ENCODE measurements around the gene ANO2.
"Not testable (repeated sequence)": the region's sequence is repeated elsewhere in the genome, so short reads cannot be mapped to it uniquely, and the experiment has no call there.

ANO2 gene

GRCh38 chr12:5856692-5857091 is 88.4 kb downstream of the ANO2 start:
- no peaks in the 10 kb centered on the region for H3K4me1 ChIP-seq
- no peaks in the 10 kb centered on the region for H3K36me3 ChIP-seq (replicated peaks)
- H3K4me3 ChIP-seq, result no peak overlapping the region
- no peaks in the 10 kb centered on the region for H3K9me3 ChIP-seq
- in situ Hi-C loops (cut with MboI; ENCODE audit: low sequenced_read_pairs), result no loop called here
- DNase-seq (ENCODE audit: low spot score in 2 of 2), result no peak
- no peaks in the 10 kb centered on the region for H3K27me3 ChIP-seq (ENCODE audit: low read depth)

GRCh38 chr12:5846950-5847349 is 98.1 kb downstream of the ANO2 start:
- in situ Hi-C loops (cut with MboI; ENCODE audit: low sequenced_read_pairs), result no loop called here
- Histone ChIP-seq H3K27me3 (ENCODE audit: low read depth) (no peaks in the 10 kb centered on the region), H3K4me3 (no peak overlapping the region), H3K9me3 (no peaks in the 10 kb centered on the region), H3K4me1 (no peaks in the 10 kb centered on the region), H3K36me3 (replicated peaks) (no peaks in the 10 kb centered on the region)
- no peak for DNase-seq (ENCODE audit: low spot score in 2 of 2)

GRCh38 chr12:5840944-5841343 is 104.1 kb downstream of the ANO2 start:
- Histone ChIP-seq H3K27me3 (ENCODE audit: low read depth) (no peaks in the 10 kb centered on the region), H3K36me3 (replicated peaks) (no peaks in the 10 kb centered on the region), H3K9me3 (no peaks in the 10 kb centered on the region), H3K4me1 (no peaks in the 10 kb centered on the region), H3K4me3 (no peak overlapping the region)
- no peak for DNase-seq (ENCODE audit: low spot score in 2 of 2)
- in situ Hi-C loops (cut with MboI; ENCODE audit: low sequenced_read_pairs), result no loop called here

GRCh38 chr12:5830111-5830510 is 114.9 kb downstream of the ANO2 start:
- Histone ChIP-seq H3K4me3 (no peak overlapping the region), H3K9me3 (no peaks in the 10 kb centered on the region), H3K36me3 (replicated peaks) (no peaks in the 10 kb centered on the region), H3K4me1 (no peaks in the 10 kb centered on the region), H3K27me3 (ENCODE audit: low read depth) (no peaks in the 10 kb centered on the region)
- in situ Hi-C loops (cut with MboI; ENCODE audit: low sequenced_read_pairs), result no loop called here
- DNase-seq (ENCODE audit: low spot score in 2 of 2), result no peak

- Histone ChIP-seq H3K9me3 (no peaks in the 10 kb centered on the region), H3K4me1 (no peaks in the 10 kb centered on the region), H3K4me3 (no peak overlapping the region), H3K36me3 (replicated peaks) (no peaks in the 10 kb centered on the region), H3K27me3 (ENCODE audit: low read depth) (no peaks in the 10 kb centered on the region)
- in situ Hi-C loops (cut with MboI; ENCODE audit: low sequenced_read_pairs), result no loop called here
- DNase-seq (ENCODE audit: low spot score in 2 of 2), result no peak
These were observed 117.5 kb downstream of the ANO2 start for GRCh38 chr12:5827591-5827990.

GRCh38 chr12:5825761-5826160 is 119.3 kb downstream of the ANO2 start:
- H3K4me3 ChIP-seq; H3K4me1 ChIP-seq; H3K27me3 ChIP-seq (ENCODE audit: low read depth); H3K36me3 ChIP-seq (replicated peaks); in situ Hi-C loops (cut with MboI; ENCODE audit: low sequenced_read_pairs); DNase-seq (ENCODE audit: low spot score in 2 of 2); H3K9me3 ChIP-seq: not testable (repeated sequence)

GRCh38 chr12:5818877-5819276 is 126.2 kb downstream of the ANO2 start:
- in situ Hi-C loops (cut with MboI; ENCODE audit: low sequenced_read_pairs); H3K27me3 ChIP-seq (ENCODE audit: low read depth); H3K4me3 ChIP-seq; H3K9me3 ChIP-seq; DNase-seq (ENCODE audit: low spot score in 2 of 2); H3K36me3 ChIP-seq (replicated peaks); H3K4me1 ChIP-seq: not testable (repeated sequence)

GRCh38 chr12:5817246-5817645 is 127.8 kb downstream of the ANO2 start:
- in situ Hi-C loops (cut with MboI; ENCODE audit: low sequenced_read_pairs), result no loop called here
- H3K27me3 ChIP-seq (ENCODE audit: low read depth), result no peaks in the 10 kb centered on the region
- H3K4me3 ChIP-seq, result no peak overlapping the region
- H3K4me1 ChIP-seq, result no peaks in the 10 kb centered on the region
- no peak for DNase-seq (ENCODE audit: low spot score in 2 of 2)
- H3K36me3 ChIP-seq (replicated peaks), result no peaks in the 10 kb centered on the region
- no peaks in the 10 kb centered on the region for H3K9me3 ChIP-seq

- Histone ChIP-seq H3K27me3 (ENCODE audit: low read depth) (no peaks in the 10 kb centered on the region), H3K36me3 (replicated peaks) (no peaks in the 10 kb centered on the region), H3K4me1 (no peaks in the 10 kb centered on the region), H3K9me3 (no peaks in the 10 kb centered on the region), H3K4me3 (no peak overlapping the region)
- in situ Hi-C loops (cut with MboI; ENCODE audit: low sequenced_read_pairs), result no loop called here
- no peak for DNase-seq (ENCODE audit: low spot score in 2 of 2)
These were observed 135.5 kb downstream of the ANO2 start for GRCh38 chr12:5809586-5809985.

- no peaks in the 10 kb centered on the region for H3K4me1 ChIP-seq
- no peak overlapping the region for H3K4me3 ChIP-seq
- no peaks in the 10 kb centered on the region for H3K27me3 ChIP-seq (ENCODE audit: low read depth)
- no peaks in the 10 kb centered on the region for H3K9me3 ChIP-seq
- DNase-seq (ENCODE audit: low spot score in 2 of 2), result no peak
- H3K36me3 ChIP-seq (replicated peaks), result no peaks in the 10 kb centered on the region
- in situ Hi-C loops (cut with MboI; ENCODE audit: low sequenced_read_pairs), result no loop called here
These were observed 136.1 kb downstream of the ANO2 start for GRCh38 chr12:5808981-5809380.

GRCh38 chr12:5807514-5808219 is 137.4 kb downstream of the ANO2 start:
- Histone ChIP-seq H3K4me3 (no peak overlapping the region), H3K9me3 (no peaks in the 10 kb centered on the region), H3K4me1 (no peaks in the 10 kb centered on the region), H3K36me3 (replicated peaks) (no peaks in the 10 kb centered on the region), H3K27me3 (ENCODE audit: low read depth) (no peaks in the 10 kb centered on the region)
- in situ Hi-C loops (cut with MboI; ENCODE audit: low sequenced_read_pairs), result no loop called here
- no peak for DNase-seq (ENCODE audit: low spot score in 2 of 2)

GRCh38 chr12:5807090-5807414 is 138.0 kb downstream of the ANO2 start:
- Histone ChIP-seq H3K36me3 (replicated peaks) (no peaks in the 10 kb centered on the region), H3K4me1 (no peaks in the 10 kb centered on the region), H3K4me3 (no peak overlapping the region), H3K9me3 (no peaks in the 10 kb centered on the region), H3K27me3 (ENCODE audit: low read depth) (no peaks in the 10 kb centered on the region)
- in situ Hi-C loops (cut with MboI; ENCODE audit: low sequenced_read_pairs), result no loop called here
- no peak for DNase-seq (ENCODE audit: low spot score in 2 of 2)

- Histone ChIP-seq H3K9me3 (no peaks in the 10 kb centered on the region), H3K4me1 (no peaks in the 10 kb centered on the region), H3K27me3 (ENCODE audit: low read depth) (no peaks in the 10 kb centered on the region), H3K4me3 (no peak overlapping the region), H3K36me3 (replicated peaks) (no peaks in the 10 kb centered on the region)
- DNase-seq (ENCODE audit: low spot score in 2 of 2), result no peak
- in situ Hi-C loops (cut with MboI; ENCODE audit: low sequenced_read_pairs), result no loop called here
These were observed 138.5 kb downstream of the ANO2 start for GRCh38 chr12:5806371-5807089.

GRCh38 chr12:5803532-5803931 is 141.5 kb downstream of the ANO2 start:
- H3K4me3 ChIP-seq, result no peak overlapping the region
- no peak for DNase-seq (ENCODE audit: low spot score in 2 of 2)
- H3K9me3 ChIP-seq, result no peaks in the 10 kb centered on the region
- in situ Hi-C loops (cut with MboI; ENCODE audit: low sequenced_read_pairs), result no loop called here
- H3K4me1 ChIP-seq, result no peaks in the 10 kb centered on the region
- H3K27me3 ChIP-seq (ENCODE audit: low read depth), result no peaks in the 10 kb centered on the region
- H3K36me3 ChIP-seq (replicated peaks), result no peaks in the 10 kb centered on the region

Measured in HAP-1 (cell line).